ENCODE data around the gene MKI67.
"Not testable (repeated sequence)": the region's sequence is repeated elsewhere in the genome, so short reads cannot be mapped to it uniquely, and the experiment has no call there.

MKI67 gene

DNA sequence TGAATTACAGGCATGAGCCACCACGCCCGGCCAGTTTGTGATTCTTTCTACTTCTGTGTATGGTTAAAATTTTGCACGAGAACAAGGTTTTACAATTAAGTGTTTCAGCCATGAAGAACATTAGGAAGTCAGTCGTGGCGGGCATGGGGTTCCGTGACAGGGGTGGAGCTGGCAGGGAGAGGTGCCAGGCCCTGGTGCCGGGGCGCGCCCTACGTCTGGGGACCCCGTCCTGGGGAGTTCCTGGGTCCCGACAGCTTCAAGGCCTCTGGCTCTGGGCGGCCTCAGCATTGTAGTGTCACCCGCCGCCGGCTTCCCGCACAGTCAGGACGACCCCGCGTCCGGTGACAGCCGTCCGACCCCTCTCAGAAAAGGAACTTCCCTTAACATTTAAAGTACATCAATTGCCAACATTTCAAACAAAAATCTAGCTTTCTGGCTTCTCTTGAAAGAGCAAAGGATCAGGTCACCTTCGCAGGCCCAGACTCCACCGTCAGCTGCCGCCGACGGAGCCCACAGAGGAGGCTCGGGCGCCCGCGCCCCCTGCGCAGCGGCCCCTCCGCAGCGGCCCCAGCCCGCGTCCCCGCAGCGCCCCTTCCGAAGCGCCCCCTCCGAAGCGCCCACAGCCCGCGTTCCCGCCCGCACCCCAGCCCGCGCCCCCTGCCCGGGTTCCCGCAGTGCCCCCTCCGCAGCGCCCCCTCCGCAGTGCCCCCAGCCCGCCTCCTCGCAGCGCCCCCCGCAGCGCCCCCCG is 23.2 kb upstream of the MKI67 start:
- DNase-seq: no peak

DNA sequence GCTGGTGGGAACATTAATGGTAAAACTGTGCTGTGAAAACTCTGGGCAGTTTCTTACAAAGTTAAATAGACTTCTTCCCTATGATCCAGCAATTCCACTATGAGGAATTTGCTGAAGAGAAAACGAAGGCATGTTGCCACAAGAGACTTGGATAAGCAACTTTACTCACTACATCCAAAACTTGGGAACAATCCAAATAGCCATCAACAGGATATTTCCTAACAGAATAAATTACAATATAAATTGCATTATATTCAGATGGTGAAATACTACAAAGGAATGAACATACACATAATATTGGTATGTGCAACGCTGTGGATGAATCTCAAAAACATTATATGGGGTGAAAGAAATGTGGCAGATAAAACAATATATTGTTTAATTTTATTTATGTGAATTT is 21.4 kb upstream of the MKI67 start:
- no peak for DNase-seq

DNA sequence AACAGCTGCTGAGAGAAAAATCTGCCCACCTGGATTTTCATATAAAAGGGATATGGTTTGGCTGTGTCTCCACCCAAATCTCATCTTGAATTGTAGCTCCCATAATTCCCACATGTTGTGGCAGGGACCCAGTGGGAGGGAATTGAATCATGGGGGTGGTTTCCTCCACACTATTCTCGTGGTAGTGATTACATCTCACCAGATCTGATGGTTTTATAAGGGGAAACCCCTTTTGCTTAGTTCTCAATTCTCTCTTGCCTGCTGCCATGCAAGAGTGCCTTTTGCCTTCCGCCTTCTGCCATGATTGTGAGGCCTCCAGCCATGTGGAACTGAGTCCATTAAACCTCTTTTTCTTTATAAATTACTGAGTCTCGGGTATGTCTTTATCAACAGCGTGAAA is 20.8 kb upstream of the MKI67 start:
- no peak for DNase-seq

DNA sequence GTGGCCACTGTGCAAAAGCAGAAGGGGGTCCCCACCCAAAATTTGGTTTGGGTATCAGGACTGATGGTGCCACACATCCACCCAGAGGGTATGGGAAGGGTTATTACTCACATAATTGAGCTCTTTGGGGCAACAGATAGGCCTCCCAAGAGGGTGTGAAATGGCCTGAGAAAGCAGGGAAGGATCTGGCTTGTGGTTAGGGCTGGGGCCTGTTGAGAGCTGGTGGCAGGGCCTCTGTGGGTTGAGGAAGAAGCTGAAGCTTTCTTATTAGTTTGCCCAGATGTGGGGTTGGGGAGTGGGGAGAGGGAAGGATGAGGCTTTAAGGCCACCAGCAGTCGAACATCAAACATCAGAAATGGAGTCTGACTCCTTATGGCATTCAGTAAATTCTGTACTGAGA is 18.3 kb upstream of the MKI67 start:
- no peak for DNase-seq

DNA sequence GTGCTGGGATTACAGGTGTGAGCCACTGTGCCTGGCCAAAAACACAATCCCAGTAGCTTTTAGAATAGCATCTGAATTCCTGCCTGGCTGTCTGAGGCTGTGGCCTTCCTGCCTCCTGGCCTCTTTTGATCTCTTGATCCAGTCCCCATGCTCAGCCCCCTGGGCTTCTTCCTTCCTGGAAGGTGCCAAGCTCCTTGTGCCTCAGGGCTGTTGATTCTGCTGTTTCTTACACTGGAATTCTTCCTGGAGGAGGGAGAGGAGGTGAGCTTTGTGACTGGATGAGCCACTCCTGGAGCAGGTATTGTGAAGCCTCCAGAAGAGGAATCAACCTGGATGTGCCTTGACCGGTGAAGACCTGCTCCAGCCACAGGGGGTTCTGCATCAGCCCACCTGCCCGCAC is 17.3 kb upstream of the MKI67 start:
- DNase-seq: no peak

DNA sequence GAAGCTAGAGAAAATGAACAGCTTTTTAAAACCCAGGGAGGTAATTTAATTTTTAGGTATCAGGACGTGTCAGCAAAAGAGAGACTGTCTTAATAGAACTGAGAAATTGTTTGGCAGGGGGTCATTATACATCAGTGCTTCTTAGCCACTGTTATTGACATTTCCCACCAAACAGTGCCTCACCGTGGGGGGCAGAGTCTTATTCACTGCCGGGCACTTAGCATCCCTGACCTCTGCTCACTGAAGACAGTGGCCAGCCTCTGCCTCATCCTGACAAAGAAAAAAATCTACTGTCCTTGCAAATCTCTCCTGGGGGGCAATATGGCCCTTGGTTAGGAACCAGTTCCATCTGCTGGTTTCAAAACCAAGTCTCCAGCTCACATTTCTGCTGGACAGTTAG is 14.2 kb upstream of the MKI67 start:
- DNase-seq: no peak

DNA sequence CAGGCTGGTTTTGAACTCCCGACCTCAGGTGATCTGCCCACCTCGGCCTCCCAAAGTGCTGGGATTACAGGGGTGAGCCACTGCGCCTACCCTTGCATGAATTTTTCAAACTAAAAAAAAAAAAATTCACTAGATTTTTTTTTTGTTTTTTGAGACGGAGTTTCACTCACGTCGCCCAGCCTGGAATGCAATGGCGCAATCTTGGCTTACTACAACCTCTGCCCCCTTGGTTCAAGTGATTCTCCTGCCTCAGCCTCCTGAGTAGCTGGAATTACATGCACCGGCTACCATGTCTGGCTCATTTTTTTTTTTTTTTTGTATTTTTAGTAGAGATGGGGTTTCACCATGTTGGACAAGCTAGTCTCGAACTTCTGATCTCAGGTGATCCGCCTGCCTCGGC is 12.2 kb upstream of the MKI67 start:
- not testable (repeated sequence) for DNase-seq

DNA sequence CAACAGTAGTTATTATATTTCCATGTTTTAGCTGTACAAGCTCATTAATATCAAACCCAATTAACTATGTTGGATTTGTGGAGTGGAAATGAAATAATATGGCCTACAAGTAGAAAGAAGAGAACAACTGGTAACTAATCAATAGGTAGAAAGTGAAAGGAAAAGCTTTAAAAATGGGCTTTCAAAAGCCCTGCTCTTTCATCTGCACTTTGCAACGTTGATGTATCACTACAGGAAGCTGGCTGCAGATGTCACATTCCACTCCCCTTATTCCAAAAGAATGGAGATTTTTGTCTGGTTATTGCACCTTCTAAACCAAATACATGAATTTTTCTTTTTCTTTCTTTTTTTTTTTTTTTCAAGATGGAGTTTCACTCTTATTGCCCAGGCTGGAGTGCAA is 11.7 kb upstream of the MKI67 start:
- no peak for DNase-seq

DNA sequence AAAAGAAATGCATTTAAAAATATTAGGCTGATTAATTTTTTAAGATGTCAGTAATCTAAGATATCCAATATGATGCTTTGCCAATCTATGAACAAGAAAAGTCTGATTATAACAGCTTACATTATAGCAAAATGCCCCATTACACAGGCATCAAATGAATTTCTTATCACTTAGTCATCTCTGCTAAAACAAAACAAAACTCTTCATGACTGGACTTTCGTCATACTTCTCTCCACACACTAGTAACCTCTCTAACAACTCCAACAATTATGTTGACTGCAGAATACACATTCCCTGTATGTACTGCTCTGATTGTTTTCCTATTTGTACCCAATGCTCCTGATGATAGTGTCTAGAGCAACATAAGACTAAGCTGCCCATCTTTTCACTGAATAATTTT is 3.8 kb upstream of the MKI67 start:
- no peak for DNase-seq

DNA sequence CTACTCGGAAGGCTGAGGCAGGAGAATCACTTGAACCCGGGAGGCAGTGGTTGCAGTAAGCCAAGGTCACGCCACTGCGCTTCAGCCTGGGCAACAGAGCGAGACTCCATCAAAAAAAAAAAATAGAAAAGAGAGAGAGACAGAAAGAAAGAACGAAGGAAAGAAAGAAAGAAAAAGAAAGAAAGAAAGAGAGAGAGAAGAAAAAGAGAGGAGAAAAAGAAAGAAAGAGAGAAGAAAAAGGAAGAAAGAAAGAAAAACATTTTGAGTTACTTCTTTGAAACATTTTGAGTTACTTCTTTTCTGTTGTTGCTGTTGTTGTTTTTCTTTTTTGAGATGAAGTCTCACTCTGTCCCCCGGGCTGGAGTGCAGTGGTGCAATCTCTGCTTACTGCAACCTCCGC is 2.4 kb upstream of the MKI67 start:
- DNase-seq: no peak

DNA sequence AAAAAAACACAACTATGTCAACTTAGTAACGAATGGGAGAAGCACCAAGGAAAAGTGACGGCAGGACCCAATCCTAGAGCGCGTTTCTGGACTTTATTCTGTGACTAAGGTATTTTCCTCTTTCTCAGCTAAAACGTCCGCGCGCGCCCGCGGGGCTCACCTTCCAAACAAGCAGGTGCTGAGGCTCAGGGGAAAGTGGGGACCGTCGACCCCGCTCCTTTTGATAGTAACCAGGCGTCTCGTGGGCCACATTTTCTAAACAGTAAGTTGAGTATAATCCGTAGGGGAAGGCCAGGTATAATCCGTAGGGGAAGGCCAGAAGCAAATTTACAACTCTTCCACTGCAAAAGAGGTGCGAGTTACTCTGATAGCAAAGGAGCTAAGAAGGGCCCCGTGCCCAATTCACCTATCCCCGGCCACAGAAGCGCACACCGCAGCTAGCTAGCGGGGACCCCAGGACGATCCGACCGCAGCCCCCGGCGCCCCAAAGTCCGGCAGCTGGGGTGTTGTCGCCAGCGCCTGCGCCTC is 743 bp downstream of the MKI67 start:
- peak; percentile 64 for DNase-seq

DNA sequence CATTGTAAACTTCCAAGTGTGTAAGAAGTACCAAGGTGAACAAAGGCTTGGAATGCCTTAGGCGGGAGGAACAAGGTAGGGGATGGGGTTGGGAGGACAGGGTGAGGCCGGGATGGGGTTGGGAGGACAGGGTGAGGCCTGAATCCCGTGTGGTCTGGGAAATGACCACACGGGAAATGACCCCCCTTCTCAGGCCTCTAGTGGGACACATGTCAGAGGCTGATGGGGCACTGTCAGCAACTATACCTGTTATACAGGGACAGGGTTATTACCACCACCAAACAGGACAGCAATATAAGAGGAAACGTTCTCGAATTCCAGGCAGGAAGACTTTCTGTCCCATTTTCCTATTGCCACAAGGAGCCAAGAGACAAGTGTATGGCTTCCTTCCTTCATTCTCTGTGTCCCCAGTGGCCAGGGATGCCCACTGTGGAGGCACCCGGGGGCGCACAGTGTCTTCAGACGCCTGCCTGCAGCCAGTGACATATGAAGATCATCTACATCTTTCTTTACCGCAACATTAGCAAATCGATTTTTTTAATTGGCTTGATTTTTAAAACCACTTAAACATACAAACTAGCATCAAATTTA is 1.3 kb downstream of the MKI67 start:
- DNase-seq: no peak

DNA sequence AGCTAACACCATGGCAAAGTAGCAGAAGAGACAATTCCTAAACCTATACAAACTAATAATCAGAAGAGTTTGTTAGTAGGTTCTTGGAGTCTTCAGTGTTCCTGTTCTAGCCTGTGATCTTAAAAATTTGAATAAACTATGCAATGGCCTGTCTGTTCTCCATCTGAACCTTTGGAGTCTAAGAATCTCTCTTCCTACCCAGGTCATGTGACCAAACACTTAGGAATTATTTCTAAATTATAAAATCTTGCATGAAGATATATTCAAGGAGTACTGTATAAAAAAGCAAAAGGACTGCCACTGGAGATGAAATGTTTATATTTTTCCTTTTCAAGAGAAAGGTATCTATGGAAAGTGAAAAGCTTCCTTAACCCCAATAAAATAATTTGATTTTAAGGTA is 2.4 kb downstream of the MKI67 start:
- no peak for DNase-seq

DNA sequence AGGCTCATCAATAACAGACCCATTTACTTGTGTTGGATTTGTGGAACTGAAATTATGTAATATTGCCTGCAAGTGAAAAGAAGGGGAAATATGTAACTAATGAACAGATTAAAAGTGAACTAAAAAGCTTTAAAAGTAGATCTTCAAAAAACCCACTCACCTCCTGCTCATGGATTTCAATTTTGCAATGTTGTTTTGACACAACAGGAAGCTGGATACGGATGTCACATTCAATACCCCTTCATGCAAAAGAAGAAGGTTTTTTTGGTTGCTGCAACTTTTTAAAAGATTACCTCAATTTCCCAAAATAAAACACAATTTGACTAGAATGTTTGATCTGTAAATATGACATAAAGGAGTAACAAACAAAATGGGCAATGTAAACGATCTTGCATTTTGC is 3.3 kb downstream of the MKI67 start:
- no peak for DNase-seq

DNA sequence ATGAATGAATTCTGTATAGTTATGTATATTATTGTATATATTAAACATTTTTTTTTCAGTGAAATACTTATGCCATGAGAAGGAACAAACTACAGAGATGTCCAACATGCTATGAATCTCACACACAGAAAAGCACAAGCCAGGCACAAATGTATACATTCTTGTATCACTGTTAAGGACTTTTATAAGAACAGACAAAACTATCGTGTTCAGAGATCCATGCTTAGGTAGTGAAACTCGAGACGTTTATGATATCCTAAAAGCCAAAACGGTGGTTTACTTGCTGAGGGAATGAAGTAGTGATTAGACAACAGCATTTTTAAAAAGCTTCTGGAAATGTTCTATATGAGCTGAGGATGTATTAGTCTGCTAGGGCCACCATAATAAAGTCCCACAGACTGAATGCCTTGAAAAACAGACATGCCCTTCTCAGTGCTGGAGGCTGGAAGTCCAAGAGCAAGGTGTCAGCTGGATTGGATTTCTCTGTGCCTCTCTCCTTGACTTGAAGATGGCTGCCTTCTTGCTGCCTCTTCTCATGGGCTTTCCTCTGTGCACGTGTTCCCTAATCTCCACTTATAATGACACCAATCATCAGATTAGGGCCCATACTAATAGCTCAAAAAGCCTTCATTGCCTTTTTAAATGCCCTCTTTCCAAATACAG is 4.3 kb downstream of the MKI67 start:
- no peak for DNase-seq

DNA sequence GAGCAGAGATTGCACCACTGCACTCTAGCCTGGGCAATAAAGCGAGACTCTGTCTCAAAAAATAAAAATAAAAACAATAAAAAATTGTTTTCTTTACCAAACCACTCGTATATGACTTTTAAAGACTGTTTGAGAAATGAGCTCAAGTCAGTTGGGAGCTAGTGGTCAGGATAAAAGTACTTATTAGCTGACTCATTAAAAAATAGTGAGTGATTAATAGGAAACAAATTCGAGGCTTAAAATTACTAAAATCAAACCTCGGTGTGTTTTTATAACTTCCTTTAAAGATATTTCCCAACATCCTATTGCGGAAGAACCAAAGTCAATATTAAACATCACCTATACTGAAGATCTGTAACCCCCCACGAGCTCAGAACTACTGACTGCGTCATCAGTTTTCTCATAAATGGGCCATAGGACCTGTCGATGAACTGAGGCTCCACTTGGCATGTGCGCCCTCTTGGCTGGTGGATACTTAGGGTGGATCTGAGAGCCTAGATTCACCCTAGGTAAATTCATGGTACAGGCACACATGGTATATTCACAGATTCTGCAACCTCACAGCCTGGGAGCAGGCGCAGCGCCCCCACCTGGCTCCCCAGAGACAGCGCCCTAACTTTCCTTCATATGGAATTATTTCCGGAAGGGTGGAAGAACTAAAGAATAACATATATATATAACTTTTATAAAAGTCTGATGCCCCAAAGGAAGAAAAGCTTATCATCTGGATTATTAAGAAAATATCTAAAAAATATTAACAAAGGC is 9.2 kb downstream of the MKI67 start:
- no peak for DNase-seq

DNA sequence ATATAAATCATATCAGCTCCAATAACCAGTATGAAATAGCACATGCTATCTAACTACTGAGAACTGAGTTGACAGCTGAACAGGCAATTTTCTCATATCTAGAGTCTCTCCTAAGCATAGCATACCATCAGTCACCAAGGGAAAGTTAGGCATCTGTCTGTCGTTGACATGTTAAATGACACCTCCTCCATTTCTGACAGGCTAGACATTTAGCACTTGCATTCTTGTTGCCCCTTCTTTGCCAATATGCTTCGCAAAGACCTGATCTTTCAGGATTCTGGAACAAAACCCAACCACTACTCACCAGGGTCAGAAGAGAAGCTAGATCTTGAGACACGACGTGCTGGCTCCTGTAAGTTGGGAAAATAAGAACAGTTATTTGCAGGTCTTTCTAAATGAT is 10.0 kb downstream of the MKI67 start:
- DNase-seq: no peak

DNA sequence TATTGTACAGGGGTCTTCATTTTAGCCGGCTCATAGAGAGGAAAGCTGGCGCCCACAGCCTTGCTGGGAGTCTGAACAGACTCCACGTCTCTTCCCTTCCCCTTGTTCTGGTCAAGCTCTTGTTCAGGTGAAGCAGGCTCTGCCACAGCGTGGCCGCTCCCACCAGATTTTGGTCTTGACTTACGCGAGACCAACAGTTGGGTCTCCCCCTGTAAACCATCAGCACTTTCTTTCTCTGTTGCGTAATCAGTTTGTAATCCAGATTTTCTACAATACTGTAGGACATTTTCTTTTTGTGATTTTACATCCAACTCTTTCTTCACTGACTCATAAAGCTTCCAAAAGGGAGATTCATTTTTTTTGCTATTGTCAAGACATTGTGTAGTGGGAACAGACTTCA is 10.9 kb downstream of the MKI67 start:
- DNase-seq: no peak

DNA sequence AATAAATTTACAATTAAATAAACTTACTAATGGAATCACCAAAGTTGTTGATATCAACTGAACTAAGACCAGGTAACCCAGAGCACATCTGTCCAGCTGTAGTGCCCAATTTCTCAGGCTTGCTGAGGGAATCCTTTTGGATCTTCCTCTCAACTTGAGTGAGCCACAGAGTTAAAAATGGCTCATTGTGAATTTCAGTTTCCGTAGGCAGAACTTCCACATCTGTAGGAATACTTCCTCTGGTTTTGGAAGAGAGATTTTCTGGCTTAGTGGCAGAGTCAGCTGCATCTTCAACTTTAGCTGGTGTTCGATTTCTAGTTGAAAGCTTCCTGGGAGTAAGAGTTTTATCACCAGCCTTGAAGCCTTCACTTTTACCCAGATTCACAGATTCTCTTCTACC is 11.3 kb downstream of the MKI67 start:
- no peak for DNase-seq

DNA sequence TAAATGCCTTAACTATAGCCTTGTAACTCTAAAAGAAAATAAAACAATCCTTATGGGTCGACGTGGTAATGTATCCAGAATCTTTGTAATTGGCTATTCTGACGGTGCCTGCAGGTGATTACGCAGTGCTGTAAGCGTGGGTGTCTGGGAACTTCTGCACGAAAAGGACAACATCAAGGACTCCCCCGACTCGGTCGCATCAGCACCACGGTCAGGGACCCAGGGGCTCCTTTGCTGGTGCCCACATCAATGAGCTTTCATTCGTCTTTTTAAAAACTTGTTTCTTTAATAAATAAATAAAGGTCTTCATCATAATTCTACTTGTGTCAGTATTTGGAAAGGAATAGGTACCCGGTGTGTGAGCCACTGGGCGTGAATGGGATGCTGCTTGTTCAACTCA is 13.2 kb downstream of the MKI67 start:
- no peak for DNase-seq

DNA sequence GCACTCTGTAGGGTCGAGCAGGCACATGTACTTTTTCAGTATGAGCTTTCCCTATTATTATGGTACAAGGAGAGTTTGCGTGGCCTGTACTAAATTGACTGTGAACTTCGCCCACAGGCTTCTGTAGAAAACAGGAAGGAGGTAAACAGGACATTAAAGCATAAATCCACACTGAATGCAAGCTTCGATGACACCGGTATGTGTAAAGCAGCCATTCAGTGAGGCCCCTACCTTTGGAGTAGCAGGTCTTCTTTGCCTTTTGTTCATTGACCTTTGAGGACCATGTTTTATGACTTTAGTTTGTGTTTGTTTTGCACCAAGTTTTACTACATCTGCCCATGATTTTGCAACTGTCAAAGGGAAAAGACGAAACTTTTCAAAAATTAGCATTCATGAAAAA is 14.5 kb downstream of the MKI67 start:
- DNase-seq: no peak

DNA sequence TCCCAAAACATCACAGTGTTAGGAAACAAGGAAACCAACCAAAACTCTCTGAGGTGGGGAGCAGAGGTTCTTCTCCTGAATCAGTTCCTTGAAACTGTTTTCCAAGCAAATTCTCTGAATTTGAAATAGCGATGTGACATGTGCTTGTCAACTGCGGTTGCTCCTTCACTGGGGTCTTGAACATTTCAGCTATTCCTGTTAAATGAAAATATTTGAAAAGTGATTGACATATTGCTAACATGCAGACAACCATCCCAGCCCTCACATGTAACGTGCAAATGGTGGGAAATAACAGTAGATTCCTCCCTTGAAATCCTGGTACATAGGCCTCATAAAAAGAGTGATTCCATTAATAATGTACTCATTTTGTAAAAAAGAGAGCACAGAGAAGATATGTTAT is 15.9 kb downstream of the MKI67 start:
- no peak for DNase-seq

DNA sequence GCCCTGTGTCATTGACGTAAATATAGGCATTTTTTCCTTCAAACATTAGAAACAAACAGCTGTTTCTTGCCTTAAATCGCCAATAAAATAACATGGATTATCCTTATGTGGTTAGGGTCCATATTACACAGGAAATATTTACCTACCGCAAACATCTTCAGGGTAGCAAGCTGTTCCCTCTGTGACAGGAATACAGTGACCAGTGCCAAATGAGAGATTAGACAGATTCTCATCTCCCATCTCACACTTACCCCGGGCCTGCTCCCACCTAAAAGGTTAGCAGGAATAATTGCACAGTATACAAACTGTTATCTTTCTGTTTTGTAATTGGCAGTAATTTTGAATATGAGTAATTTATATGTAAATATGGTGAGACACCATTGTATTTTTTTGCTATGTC is 16.5 kb downstream of the MKI67 start:
- no peak for DNase-seq

DNA sequence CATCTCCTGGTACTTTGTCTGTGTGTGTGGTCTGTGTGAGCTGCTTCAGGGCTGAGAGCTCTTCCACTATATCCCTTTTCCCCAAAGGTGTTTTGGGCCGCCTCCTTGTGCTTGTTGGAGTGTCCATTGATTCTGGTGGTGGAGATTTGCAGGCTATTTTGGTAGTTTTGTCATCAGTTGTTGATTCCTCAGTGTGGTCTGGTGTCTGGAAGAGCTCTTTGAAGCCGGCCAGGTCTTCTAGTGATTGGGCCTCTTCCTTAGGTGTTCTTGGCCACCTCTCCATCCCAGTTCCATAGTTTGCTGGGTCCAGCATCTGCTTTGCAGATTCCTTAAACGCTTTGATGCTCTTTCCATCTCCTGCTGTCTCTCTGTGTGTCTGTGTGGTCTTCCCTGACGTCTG is 20.8 kb downstream of the MKI67 start:
- no peak for DNase-seq
